SK-N-SH (cell line): ENCODE measurements around the gene PKD2L2.

ENCODE experiments used
- CTCF ChIP-seq: fragments of 200-600 bp; sonication (generic); IDR thresholded peaks from 2 replicates; pipeline ENCODE4 v1.6.1; 2017; ENCODE audit warnings: antibody characterized with exemption, mild to moderate bottlenecking, moderate library complexity
- EZH2phosphoT487 ChIP-seq: fragments of 200-600 bp; sonication (generic); IDR thresholded peaks from 2 replicates; pipeline ENCODE4 v1.6.1; 2017; ENCODE audit warnings: low read depth, mixed run types, mild to moderate bottlenecking, antibody characterized with exemption, moderate library complexity, borderline replicate concordance
- FOXJ3 ChIP-seq: sonication (generic); formaldehyde crosslinking; IDR thresholded peaks from 2 replicates; pipeline ENCODE4 v1.5.1; 2020; ENCODE audit warnings: mild to moderate bottlenecking, missing genetic modification reagents
- IRF3 ChIP-seq: fragments of 150-350 bp; IDR thresholded peaks from 2 replicates; pipeline ENCODE4 v1.6.1; 2016; ENCODE audit warnings: mild to moderate bottlenecking, low read depth, low read length
- MAX ChIP-seq: IDR thresholded peaks from 2 replicates; pipeline ENCODE4 v1.4.0; 2012; ENCODE audit warnings: low read depth
- POLR2AphosphoS5 ChIP-seq: IDR thresholded peaks from 2 replicates; pipeline ENCODE4 v1.6.1; 2012; ENCODE audit warnings: low read depth, low read length
- RAD21 ChIP-seq: IDR thresholded peaks from 2 replicates; pipeline ENCODE4 v1.6.1; 2012; ENCODE audit warnings: mild to moderate bottlenecking, low read length
- YY1 ChIP-seq: IDR thresholded peaks from 2 replicates; pipeline ENCODE4 v1.4.0; 2012; ENCODE audit warnings: low read depth, mild to moderate bottlenecking

- TF ChIP-seq CTCF (no peak), RAD21 (no peak), EZH2phosphoT487 (no peak), YY1 (no peak), MAX (no peak), FOXJ3 (CRISPR knock-in tag) (no peak), IRF3 (no peak), POLR2AphosphoS5 (no peak)
These were observed 793 bp upstream of the PKD2L2 start for GRCh38 chr5:137888466-137888862.
